Mesenchymal stem cell (in vitro differentiated cells and primary cell): ENCODE data around the gene MAGEA11. TPM values are rescaled to one million over a fixed set of nuclear protein-coding genes. Genes with fewer than 3 reads are reported as not detected.

Source experiments
- small RNA-seq: library from polyadenylated mRNA; stranded (forward); fragments of <200 nt; extraction: miRNeasy Mini kit (QIAGEN cat#:217004); gene quantifications from one replicate; pipeline ENCODE3, GENCODE V24; 2013; ENCODE audit warnings: low read depth

Gene MAGEA11

Small RNAs within 50 kb of the gene (small RNA-seq; reads per million reads assigned to genes)
- gene AC244098.1 (not detected), gene AC244098.2 (not detected), gene AC244098.3 (not detected)
